DMS114 treated with DMSO at 0.1 percent for 48 hours (cell line): ENCODE results near the gene SLC6A17.

Experiments
- DNase-seq: peaks from one replicate; lab custom pipeline; 2025; ENCODE audit not compliant: unreplicated experiment; lab: John Stamatoyannopoulos, UW

SLC6A17 gene

DNA sequence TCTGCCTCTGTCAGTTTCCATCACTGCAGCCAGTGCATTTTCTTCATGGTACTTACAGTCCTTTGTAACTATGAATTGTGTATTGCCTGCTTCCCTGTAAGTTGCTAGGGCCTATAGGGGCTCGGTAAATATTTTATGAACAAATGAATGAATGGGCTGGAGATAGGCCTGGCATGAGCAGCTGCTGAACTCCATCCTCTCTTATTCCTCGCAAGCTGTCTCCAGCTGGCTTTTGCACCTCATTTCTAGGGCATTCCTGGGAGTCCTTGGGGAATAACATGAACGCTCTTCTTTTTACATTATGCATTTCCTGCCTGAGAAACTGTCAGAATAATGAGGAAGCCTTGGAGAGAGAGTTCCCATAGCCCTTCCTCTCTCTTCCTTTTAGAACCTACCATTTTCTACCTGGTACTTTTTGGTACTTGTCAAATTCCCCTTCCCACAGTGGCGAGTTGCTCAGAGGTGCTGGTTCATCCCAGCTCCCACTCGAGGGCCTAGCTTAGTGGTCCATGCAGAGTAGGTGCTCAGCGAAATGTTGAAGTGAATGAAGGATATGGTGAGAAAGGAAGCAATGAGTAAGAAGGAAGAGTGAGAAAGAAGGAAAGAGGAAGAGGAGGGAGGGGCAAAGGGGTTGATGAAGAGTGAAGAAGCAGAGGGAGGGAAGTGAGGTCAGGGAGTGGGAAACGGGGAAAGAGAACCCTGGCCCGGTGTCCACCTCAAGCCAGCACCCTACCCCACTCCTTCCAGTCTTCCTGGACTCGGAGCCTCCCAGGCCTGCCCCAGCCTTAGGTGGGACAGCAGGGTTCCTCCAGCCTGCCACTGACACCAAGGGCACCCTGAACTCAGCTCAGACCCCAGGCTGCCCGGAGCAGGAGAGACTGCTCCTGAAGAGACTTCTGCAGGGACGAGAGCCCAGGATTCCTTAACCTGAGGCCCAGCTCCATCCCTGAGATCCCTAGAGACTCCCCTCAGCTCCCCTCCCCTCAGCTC, 89.4 kb downstream of the SLC6A17 start:
- no peak for DNase-seq

DNA sequence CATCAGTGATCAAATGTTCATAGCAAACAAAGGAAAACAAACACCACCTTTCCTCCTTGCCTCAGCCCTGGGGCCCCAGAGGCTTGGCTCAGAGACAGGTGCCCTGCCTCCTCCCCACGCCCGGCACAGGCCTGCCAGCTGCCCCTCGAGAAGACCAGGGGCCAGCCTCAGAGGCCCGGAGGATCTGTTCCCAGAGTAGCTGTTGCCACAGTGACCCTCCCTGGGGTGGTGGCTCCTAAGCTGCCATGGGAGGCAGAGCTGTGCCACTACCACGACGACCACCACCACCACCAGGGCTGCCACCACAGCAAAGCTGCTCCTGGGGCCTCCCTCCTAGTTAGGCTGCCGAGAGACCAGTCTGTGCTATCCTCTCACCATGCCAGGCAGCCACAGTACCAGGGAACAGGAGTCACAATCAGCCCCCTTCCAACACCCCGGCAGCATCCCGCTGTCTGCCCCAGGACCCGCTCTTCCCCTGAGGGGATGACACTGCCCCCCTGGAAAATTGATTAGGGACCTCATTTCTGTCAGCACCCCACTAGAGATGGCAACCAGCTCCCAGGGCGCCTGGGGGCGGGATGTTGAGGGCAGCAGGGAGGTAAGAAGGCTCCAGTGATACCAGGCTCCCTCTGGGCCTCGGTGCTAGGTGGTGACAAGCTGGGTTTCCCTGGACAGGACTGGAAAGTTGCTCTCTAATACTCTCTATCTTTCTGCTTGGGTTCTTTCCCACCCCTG, 90.3 kb downstream of the SLC6A17 start:
- DNase-seq, result no peak

GRCh38 chr1:110241516-110241915, 91.2 kb downstream of the SLC6A17 start:
- no peak for DNase-seq

DNA sequence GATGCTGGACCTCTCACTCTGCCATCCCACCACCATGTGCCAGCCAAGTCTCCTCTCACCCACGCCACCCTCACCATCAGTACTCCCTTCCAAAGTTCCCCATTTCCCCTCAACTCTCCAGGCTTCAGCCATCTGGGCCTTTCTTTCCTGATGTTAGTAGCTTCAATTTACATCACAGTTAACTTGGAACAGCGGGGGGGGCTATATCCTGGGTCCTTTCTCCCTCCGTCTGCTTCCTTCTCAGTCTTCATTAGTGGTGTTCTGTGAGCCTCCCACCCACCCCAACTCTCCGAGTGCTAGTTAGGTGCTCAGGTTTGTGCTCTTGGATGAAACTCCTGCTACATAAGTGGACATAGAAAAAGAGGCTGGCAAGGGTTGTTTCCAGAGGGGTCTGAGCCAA, 91.8 kb downstream of the SLC6A17 start:
- no peak for DNase-seq

- DNase-seq, result no peak
These were observed 92.4 kb downstream of the SLC6A17 start for GRCh38 chr1:110242731-110243130.

DNA sequence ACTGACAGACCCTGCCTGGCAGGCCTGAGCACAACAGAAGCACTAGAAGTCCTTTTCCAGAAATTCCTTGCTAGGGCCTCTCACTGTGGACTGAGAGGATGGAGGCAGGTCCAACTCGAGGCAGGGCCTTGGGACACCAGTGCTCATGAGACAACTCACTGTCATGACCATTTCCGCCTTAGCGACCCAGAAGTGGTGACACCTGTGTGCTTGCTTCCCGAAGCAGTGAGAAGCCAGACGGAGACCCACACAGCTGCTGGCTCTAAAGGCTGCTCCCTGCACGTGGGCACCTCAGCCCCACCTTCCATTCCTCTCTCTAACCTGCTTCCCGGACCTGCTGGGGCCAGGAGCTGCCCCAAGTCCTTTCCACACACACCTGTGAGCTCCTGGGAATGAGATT, 92.9 kb downstream of the SLC6A17 start:
- DNase-seq, result no peak

- no peak for DNase-seq
These were observed 93.3 kb downstream of the SLC6A17 start for GRCh38 chr1:110243574-110243973.

- no peak for DNase-seq
These were observed 95.8 kb downstream of the SLC6A17 start for GRCh38 chr1:110245876-110246620.

- DNase-seq, result no peak
These were observed 98.5 kb downstream of the SLC6A17 start for GRCh38 chr1:110248746-110249145.

- DNase-seq, result no peak
These were observed 99.0 kb downstream of the SLC6A17 start for GRCh38 chr1:110249256-110249655.

DNA sequence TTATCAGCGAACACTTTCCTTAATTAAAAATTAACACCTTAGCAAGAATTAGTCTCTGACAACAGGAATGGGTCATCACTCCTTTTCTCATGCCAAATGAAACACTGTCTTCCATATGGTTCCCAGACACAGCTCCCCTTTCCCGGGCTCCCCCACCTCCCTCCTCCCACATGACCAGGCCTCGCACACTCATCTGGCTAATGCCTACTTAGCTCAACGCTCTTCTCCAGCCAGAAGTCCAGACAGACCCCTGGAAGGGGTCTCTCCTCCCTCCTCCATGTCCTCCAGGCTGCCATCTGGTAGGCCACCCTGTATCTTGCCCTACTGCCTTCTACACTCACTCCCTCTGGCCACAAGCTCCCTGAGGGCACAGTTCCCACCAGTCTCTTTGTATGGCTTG, 99.7 kb downstream of the SLC6A17 start:
- DNase-seq, result no peak

DNA sequence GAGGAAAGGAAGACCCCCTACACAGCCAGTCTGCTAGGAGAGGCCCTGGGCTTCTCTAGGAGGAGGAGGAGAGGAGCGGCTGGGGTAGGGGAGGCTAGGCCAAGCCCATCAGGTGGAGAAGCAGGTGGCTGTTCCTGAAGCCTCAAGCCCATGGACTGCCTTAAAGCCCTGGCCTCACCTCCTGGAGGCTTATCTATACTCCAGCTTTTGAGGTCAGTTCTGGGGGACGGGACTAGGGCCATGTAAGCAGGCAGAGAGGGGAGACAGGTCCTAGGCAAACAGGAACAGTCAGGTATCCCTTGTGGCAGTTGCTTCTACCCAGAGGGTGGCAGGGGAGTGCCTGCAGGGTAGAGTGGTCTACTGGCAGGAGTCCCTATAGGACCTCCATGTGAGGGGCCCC, 100.5 kb downstream of the SLC6A17 start:
- no peak for DNase-seq
